Activated CD4-positive, alpha-beta T cell treated with anti-CD3 and anti-CD28 coated beads for 24 hours (primary cell): ENCODE measurements around the gene C1QTNF6.

Source experiments
- DNase-seq, 2 donors: peaks; one replicate each; pipeline ENCODE4 v3.0.0-alpha.2; 2020; ENCODE audit warnings: low read depth in 2 of 2

C1QTNF6 gene

GRCh38 chr22:37162221-37163095 lies 25.6 kb downstream of the C1QTNF6 start:
- peak; percentile 51 to 58 for DNase-seq

GRCh38 chr22:37161443-37161842 lies 26.6 kb downstream of the C1QTNF6 start:
- DNase-seq, result no peak

- no peak for DNase-seq
These were observed 28.0 kb downstream of the C1QTNF6 start for GRCh38 chr22:37160027-37160426.

GRCh38 chr22:37158963-37159290 lies 29.1 kb downstream of the C1QTNF6 start:
- no peak for DNase-seq

GRCh38 chr22:37157516-37158285 lies 30.3 kb downstream of the C1QTNF6 start:
- DNase-seq, result no peak

- no peak for DNase-seq
These were observed 31.2 kb downstream of the C1QTNF6 start for GRCh38 chr22:37156686-37157435.

- no peak for DNase-seq
These were observed 32.1 kb downstream of the C1QTNF6 start for GRCh38 chr22:37155971-37156370.

GRCh38 chr22:37154925-37155712 lies 32.9 kb downstream of the C1QTNF6 start:
- no peak for DNase-seq

- no peak for DNase-seq
These were observed 34.1 kb downstream of the C1QTNF6 start for GRCh38 chr22:37153901-37154300.

GRCh38 chr22:37151401-37151800 lies 36.6 kb downstream of the C1QTNF6 start:
- no peak for DNase-seq

- DNase-seq, result no peak
These were observed 37.3 kb downstream of the C1QTNF6 start for GRCh38 chr22:37150701-37151100.

GRCh38 chr22:37148742-37149665 lies 39.0 kb downstream of the C1QTNF6 start:
- DNase-seq, result no peak

GRCh38 chr22:37148031-37148651 lies 39.9 kb downstream of the C1QTNF6 start:
- DNase-seq, result no peak

GRCh38 chr22:37147186-37147990 lies 40.7 kb downstream of the C1QTNF6 start:
- no peak for DNase-seq

GRCh38 chr22:37146507-37147180 lies 41.4 kb downstream of the C1QTNF6 start:
- DNase-seq, result no peak

- no peak for DNase-seq
These were observed 42.0 kb downstream of the C1QTNF6 start for GRCh38 chr22:37146051-37146385.

GRCh38 chr22:37145180-37146050 lies 42.6 kb downstream of the C1QTNF6 start:
- DNase-seq, result no peak

- DNase-seq, result no peak
These were observed 43.9 kb downstream of the C1QTNF6 start for GRCh38 chr22:37144180-37144554.
